LNCAP (cell line): ENCODE data around the gene KRT76.

Experiments
- TF ChIP-seq, protein P1 (sequence below): fragments of 450-650 bp; IDR thresholded peaks from 2 replicates; pipeline ENCODE4 v1.5.1; 2017; ENCODE audit warnings: mild to moderate bottlenecking

Gene KRT76

DNA sequence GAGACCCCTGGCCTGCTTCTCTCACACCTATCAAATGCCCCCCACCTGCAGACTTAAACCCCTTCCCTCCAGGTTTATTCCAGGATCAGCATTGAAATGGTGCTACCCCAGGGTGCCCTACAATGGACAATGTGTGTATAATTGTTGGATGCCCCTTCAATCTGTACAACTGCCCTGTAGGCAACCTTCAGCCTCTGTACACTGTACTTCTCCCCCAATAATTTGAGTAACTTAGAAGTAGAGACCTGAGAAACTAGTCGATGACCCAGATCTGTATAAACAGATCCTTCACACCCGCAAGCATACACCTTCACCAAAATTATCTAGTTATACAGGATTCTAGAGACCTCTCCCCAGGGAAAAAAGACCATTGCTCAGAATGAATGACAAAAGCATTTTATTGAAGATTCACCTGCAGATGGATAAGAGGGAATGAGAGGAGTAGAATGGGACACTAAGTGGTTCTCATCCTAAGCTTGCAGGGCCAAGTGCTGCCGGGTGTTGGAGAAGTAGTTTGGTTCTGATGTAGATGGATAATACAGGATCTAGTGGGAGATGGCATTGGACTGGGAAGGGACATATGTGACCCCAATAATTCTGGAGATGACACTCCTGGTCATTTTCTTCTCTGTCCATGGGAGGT lies 29.1 kb upstream of the KRT76 start:
- TF ChIP-seq, protein P1, sequence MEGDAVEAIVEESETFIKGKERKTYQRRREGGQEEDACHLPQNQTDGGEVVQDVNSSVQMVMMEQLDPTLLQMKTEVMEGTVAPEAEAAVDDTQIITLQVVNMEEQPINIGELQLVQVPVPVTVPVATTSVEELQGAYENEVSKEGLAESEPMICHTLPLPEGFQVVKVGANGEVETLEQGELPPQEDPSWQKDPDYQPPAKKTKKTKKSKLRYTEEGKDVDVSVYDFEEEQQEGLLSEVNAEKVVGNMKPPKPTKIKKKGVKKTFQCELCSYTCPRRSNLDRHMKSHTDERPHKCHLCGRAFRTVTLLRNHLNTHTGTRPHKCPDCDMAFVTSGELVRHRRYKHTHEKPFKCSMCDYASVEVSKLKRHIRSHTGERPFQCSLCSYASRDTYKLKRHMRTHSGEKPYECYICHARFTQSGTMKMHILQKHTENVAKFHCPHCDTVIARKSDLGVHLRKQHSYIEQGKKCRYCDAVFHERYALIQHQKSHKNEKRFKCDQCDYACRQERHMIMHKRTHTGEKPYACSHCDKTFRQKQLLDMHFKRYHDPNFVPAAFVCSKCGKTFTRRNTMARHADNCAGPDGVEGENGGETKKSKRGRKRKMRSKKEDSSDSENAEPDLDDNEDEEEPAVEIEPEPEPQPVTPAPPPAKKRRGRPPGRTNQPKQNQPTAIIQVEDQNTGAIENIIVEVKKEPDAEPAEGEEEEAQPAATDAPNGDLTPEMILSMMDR, result no peak

DNA sequence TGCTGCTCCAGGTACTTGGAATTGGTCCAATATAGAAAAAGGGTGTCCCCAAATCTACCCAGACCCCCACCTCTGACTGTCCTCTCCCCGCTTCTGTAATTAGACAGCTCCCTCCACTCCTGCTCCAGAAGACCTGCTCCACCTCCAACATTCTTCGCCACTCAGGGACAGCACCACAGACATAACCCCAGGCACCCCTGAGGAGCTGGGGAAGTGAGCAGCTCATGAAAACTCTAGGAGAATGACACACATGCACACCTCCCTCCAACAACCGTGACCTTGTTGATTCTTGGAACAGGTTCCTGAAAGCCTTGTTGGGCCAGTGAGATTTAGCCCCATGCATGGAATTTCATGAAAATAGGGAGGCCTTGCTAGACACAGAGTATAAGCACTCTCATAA lies 28.6 kb upstream of the KRT76 start:
- TF ChIP-seq, protein P1, result no peak

DNA sequence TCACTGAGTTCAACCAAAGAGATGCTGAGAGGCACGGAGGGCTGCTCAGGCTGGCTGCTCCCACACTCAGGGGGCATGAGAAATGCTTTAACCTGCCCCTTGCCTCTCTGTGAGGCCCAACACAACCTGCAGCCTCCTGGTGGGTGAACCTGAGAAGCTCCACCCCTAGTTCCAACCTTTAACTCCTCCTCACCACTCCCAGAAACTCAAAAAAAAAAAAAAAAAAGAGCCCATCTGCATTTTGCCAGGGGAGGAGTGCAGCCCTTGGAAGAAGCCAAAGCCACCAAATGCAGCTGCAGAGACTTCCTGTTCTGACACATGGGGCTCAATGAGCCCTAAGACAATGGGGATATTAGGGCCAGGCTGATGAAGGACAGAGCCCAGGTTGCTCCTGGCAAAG lies 27.9 kb upstream of the KRT76 start:
- TF ChIP-seq, protein P1, result no peak

DNA sequence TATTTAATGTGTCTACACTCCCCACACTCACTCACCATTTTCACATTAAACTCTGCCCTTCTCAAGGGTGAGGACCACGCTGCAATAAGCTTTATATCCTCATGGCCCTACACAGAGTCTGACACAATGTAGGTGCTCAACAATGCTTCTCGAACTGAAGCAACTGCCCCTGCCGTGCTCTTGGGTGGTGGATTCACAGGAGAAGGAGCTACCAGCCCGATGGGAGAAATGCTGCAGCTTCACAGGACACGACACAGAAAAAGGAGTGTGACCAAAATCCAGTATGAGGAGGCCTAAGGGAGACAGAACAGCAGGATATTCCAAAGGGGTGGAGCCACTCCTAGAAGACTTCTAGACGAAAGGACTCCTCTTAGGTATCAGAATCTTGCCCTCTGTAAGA lies 25.3 kb upstream of the KRT76 start:
- TF ChIP-seq, protein P1, result no peak

DNA sequence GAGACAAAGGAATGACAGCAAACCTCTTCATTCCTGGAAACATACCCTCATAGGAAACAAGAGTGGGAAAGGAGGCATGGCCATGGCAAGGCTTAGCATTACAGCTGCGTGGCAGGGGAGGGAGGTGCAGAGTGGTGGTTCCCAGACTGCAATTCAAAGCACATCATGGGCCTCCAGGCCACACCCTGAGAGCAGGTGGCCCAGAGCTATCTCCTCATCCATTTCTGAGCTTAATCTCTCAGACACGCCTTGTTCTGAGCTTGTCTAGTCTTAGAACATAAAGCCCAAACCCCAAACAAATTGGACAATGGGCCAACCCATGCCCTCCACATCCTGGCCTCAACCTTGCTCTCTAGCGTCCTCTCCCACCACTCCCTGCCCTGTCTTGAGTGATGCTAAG lies 24.6 kb upstream of the KRT76 start:
- TF ChIP-seq, protein P1, result no peak

DNA sequence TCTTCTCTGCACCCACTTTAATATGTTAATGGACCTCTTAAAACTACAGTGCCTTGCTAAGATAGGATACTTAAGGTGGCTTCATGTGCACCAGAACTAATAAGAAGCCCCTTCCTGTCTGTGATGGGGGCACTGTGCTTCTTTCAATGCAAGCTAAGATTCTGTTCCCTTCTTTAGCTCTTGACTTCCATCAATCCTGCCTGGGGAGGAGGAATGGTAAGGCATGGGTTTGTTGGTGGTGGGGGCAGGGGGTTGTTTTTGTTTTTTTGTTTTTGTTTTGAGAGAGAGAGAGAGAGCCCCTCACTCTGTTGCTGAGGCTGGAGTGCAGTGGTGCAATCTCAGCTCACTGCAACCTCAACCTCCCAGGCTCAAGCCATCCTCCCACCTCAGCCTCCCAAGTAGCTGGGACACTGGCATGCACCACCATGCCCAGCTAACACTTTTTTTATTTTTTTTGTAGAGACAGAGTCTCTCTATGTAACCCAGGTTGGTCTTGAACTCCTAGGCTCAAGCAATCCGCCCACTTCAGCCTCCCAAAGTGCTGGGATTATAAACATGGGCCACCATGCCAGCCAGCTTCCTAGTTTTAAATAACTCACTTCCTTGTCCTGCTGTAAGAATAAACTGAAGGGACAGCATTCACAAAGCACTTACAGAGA lies 23.2 kb upstream of the KRT76 start:
- TF ChIP-seq, protein P1, result no peak

DNA sequence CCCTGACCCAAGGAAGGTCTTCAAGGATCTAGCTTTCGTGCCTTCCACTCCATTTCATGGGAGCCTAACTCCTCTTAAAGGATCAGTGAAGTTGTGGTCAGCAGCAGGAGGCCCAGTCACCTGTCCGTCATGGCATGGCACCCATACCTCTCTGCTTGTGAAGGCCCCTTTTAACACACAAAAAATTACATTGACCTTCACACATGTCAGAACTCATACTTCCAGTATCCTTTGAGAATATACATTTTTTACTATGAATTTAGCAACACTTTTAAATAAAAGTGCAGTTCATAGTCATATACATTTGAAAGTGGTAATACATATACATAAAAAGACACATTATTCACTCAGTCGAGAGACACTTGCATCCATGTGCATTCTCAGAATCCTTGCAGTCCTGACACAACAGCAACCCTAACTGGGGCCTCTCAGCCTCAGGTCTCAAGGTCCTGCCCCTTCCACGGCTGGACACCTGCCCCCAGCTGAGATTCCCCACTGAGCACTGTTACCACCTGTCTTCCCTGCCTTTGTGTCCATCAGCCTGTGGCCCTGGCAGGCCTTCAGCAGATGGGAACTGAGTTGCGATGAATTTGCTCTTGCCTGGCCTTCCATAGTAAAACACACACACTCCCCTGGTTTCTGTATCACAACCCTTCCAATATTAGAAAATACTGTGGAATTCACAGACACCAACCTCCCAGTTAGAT lies 22.5 kb upstream of the KRT76 start:
- TF ChIP-seq, protein P1, result no peak
